Neural cell (in vitro differentiated cells): Measurements from ENCODE around the gene RND3. TPM values are rescaled to one million over a fixed set of nuclear protein-coding genes. Genes with fewer than 3 reads are reported as not detected.

Experiments used
- H2AFZ ChIP-seq: fragments of 200-600, 300-800 bp; sonication (generic), shearing (Covaris generic); 2 replicates; pipeline ENCODE4 v1.6.0; 2014; ENCODE audit warnings: low read depth, mild to moderate bottlenecking, antibody characterized with exemption, low read length, moderate library complexity
- H3F3A ChIP-seq: fragments of 200-600 bp; shearing (Covaris generic); 2 replicates; pipeline ENCODE4 v1.6.1; 2016; ENCODE audit warnings: mild to moderate bottlenecking, moderate library complexity, mixed read lengths, antibody characterized with exemption, low read length; ENCODE audit not compliant: insufficient read depth, poor library complexity, severe bottlenecking
- H3K27ac ChIP-seq: fragments of 200-600, 300-800 bp; sonication (generic), shearing (Covaris generic); 2 replicates; pipeline ENCODE4 v1.5.1; 2014; ENCODE audit warnings: mild to moderate bottlenecking, low read length, moderate library complexity
- H3K27me3 ChIP-seq: fragments of 300-800, 200-600 bp; sonication (generic), shearing (Covaris generic); 2 replicates; pipeline ENCODE4 v1.6.0; 2014; ENCODE audit warnings: mild to moderate bottlenecking, low read depth, low read length, moderate library complexity; ENCODE audit not compliant: insufficient read depth
- H3K36me3 ChIP-seq: fragments of 300-800, 200-600 bp; sonication (generic), shearing (Covaris generic); 2 replicates; pipeline ENCODE4 v1.5.1; 2014; ENCODE audit warnings: mild to moderate bottlenecking, antibody characterized with exemption, low read length, moderate library complexity; ENCODE audit not compliant: insufficient read depth
- H3K4me2 ChIP-seq: fragments of 300-800, 200-600 bp; sonication (generic), shearing (Covaris generic); 2 replicates; pipeline ENCODE4 v1.6.0; 2014; ENCODE audit warnings: mild to moderate bottlenecking, low read length
- H3K4me3 ChIP-seq: fragments of 300-800, 200-600 bp; sonication (generic), shearing (Covaris generic); 2 replicates; pipeline ENCODE4 v1.5.1; 2014; ENCODE audit warnings: mild to moderate bottlenecking, low read length, moderate library complexity
- H3K79me2 ChIP-seq: fragments of 200-600 bp; shearing (Covaris generic); replicated peaks from 2 replicates; pipeline ENCODE4 v1.6.0; 2014; ENCODE audit warnings: mild to moderate bottlenecking, low read length, moderate library complexity; ENCODE audit not compliant: insufficient read depth
- H3K9ac ChIP-seq: fragments of 300-800, 200-600 bp; sonication (generic), shearing (Covaris generic); 2 replicates; pipeline ENCODE4 v1.6.1; 2016; ENCODE audit warnings: mild to moderate bottlenecking, low read length, mixed read lengths
- H3K9me2 ChIP-seq: fragments of 200-600 bp; shearing (Covaris generic); 2 replicates; pipeline ENCODE4 v1.6.1; 2016; ENCODE audit warnings: mild to moderate bottlenecking, low read length, mixed read lengths; ENCODE audit not compliant: insufficient read depth
- H3K9me3 ChIP-seq: fragments of 200-600, 300-800 bp; sonication (generic), shearing (Covaris generic); 2 replicates; pipeline ENCODE4 v1.6.1; 2016; ENCODE audit warnings: mild to moderate bottlenecking, mixed run types, low read length, moderate library complexity, mixed read lengths
- H4K20me1 ChIP-seq: fragments of 200-600 bp; shearing (Covaris generic); 2 replicates; pipeline ENCODE4 v1.6.1; 2016; ENCODE audit warnings: mild to moderate bottlenecking, mixed run types; ENCODE audit not compliant: insufficient read depth
- CTCF ChIP-seq: fragments of 450-650 bp; IDR thresholded peaks from 2 replicates; pipeline ENCODE4 v1.5.1; 2014; ENCODE audit warnings: antibody characterized with exemption, mild to moderate bottlenecking, moderate library complexity; ENCODE audit not compliant: poor library complexity, severe bottlenecking
- EP300 ChIP-seq: fragments of 450-650 bp; conservative IDR thresholded peaks from 2 replicates; pipeline ENCODE4 v1.6.1; 2014; ENCODE audit warnings: antibody characterized with exemption, mild to moderate bottlenecking, moderate library complexity; ENCODE audit not compliant: poor library complexity, severe bottlenecking
- EZH2 ChIP-seq: fragments of 200-600, 300-800 bp; shearing (Covaris generic), sonication (generic); IDR thresholded peaks from 2 replicates; pipeline ENCODE4 v1.6.1; 2014; ENCODE audit warnings: antibody characterized with exemption, low read length, borderline replicate concordance, mild to moderate bottlenecking; ENCODE audit not compliant: insufficient read depth, poor library complexity, severe bottlenecking
- MXI1 ChIP-seq: fragments of 450-650 bp; conservative IDR thresholded peaks from 2 replicates; pipeline ENCODE4 v1.6.1; 2014; ENCODE audit warnings: antibody characterized with exemption, mild to moderate bottlenecking; ENCODE audit not compliant: poor library complexity, severe bottlenecking
- POLR2AphosphoS5 ChIP-seq: IDR thresholded peaks from 2 replicates; pipeline ENCODE4 v1.6.1; 2012
- RAD21 ChIP-seq: fragments of 450-650 bp; conservative IDR thresholded peaks from 2 replicates; pipeline ENCODE4 v1.6.1; 2014; ENCODE audit warnings: antibody characterized with exemption, mild to moderate bottlenecking, moderate library complexity
- SMC3 ChIP-seq: fragments of 450-650 bp; conservative IDR thresholded peaks from 2 replicates; pipeline ENCODE4 v1.6.1; 2014; ENCODE audit warnings: antibody characterized with exemption, mild to moderate bottlenecking, moderate library complexity; ENCODE audit not compliant: poor library complexity
- TAF1 ChIP-seq: IDR thresholded peaks from 2 replicates; pipeline ENCODE4 v1.6.1; 2012; ENCODE audit warnings: low read depth
- polyA plus RNA-seq: library from polyadenylated mRNA; depleted of rRNA; stranded (reverse); fragments of >200 nt; gene quantifications from 2 replicates; pipeline ENCODE4 v1.2.3, GENCODE V29; 2014
- TF ChIP-seq, protein P1 (sequence below): IDR thresholded peaks from 2 replicates; pipeline ENCODE4 v1.6.1; 2012; ENCODE audit warnings: borderline replicate concordance

Gene RND3
- polyA plus RNA-seq, 1 donor from 2014 or later: 143 TPM

- H3K4me2 ChIP-seq: no peak overlapping the region
- H3F3A ChIP-seq: peaks cover 3% of the 10 kb centered on the region
- no peaks in the 10 kb centered on the region for H3K9me3 ChIP-seq
- H3K4me3 ChIP-seq: no peak overlapping the region
- H3K9ac ChIP-seq: no peak overlapping the region
- TF ChIP-seq, protein P1, sequence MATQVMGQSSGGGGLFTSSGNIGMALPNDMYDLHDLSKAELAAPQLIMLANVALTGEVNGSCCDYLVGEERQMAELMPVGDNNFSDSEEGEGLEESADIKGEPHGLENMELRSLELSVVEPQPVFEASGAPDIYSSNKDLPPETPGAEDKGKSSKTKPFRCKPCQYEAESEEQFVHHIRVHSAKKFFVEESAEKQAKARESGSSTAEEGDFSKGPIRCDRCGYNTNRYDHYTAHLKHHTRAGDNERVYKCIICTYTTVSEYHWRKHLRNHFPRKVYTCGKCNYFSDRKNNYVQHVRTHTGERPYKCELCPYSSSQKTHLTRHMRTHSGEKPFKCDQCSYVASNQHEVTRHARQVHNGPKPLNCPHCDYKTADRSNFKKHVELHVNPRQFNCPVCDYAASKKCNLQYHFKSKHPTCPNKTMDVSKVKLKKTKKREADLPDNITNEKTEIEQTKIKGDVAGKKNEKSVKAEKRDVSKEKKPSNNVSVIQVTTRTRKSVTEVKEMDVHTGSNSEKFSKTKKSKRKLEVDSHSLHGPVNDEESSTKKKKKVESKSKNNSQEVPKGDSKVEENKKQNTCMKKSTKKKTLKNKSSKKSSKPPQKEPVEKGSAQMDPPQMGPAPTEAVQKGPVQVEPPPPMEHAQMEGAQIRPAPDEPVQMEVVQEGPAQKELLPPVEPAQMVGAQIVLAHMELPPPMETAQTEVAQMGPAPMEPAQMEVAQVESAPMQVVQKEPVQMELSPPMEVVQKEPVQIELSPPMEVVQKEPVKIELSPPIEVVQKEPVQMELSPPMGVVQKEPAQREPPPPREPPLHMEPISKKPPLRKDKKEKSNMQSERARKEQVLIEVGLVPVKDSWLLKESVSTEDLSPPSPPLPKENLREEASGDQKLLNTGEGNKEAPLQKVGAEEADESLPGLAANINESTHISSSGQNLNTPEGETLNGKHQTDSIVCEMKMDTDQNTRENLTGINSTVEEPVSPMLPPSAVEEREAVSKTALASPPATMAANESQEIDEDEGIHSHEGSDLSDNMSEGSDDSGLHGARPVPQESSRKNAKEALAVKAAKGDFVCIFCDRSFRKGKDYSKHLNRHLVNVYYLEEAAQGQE: no peak
- TF ChIP-seq TAF1: no peak
- no peak for TF ChIP-seq POLR2AphosphoS5
- no peak for TF ChIP-seq RAD21
- TF ChIP-seq MXI1: no peak
- no peak for TF ChIP-seq CTCF
- TF ChIP-seq EZH2: no peak
- TF ChIP-seq SMC3: no peak
- no peaks in the 10 kb centered on the region for H3K27me3 ChIP-seq
- no peak overlapping the region for H3K27ac ChIP-seq
- H3K36me3 ChIP-seq: peaks cover 25% of the 10 kb centered on the region
- peaks cover 44% of the 10 kb centered on the region for H3K79me2 ChIP-seq
- no peaks in the 10 kb centered on the region for H4K20me1 ChIP-seq
- H3K9me2 ChIP-seq: no peaks in the 10 kb centered on the region
- H2AFZ ChIP-seq: no peak overlapping the region
Measured at GRCh38 chr2:150470435-150470834, 17.0 kb downstream of the RND3 start.

DNA sequence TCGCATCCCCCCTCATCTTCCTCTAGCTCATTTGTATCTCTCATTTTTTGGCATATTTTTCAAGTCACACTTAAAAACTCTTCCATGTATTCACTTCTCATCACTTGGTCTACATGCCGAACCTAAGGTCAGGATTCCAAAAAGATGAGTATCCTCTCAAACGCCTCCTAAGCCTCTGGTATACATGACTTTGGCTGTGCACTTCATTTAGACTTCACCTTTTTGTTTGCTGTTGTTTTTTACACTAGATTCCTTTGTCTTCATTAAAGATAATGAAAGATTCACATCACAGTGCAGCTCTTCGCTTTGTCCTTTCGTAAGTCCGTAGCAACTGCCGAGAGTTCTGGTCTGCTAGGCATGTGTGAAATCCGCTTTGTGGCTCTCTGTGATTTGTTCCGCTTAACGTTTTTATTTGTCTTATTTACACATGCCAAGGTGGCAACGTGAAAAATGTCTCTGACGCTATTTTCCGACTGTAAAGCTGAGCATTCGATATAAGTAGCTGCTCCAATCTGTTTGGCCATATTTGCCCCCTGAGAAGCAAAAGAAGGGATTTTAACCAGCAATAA is 17.7 kb downstream of the RND3 start:
- H3K9ac ChIP-seq: no peak overlapping the region
- no peak overlapping the region for H2AFZ ChIP-seq
- H3K4me3 ChIP-seq: no peak overlapping the region
- peaks cover 38% of the 10 kb centered on the region for H3K79me2 ChIP-seq
- H3K36me3 ChIP-seq: peaks cover 23% of the 10 kb centered on the region
- H3K27me3 ChIP-seq: no peaks in the 10 kb centered on the region
- no peak overlapping the region for H3K4me2 ChIP-seq
- H3K9me2 ChIP-seq: no peaks in the 10 kb centered on the region
- TF ChIP-seq MXI1 (no peak), TAF1 (no peak), EZH2 (no peak), EP300 (no peak), RAD21 (no peak), POLR2AphosphoS5 (no peak)
- TF ChIP-seq, protein P1: no peak
- no peaks in the 10 kb centered on the region for H4K20me1 ChIP-seq
- no peak overlapping the region for H3K27ac ChIP-seq
- no peaks in the 10 kb centered on the region for H3K9me3 ChIP-seq
- peaks cover 3% of the 10 kb centered on the region for H3F3A ChIP-seq
